GM21381 (cell line): ENCODE results near the gene PHF21B.

Source experiments
- ATAC-seq: cut with Tn5 transposase; IDR thresholded peaks from one replicate; pipeline ENCODE4 v1.9.1; 2021; ENCODE audit warnings: mild to moderate bottlenecking, moderate library complexity; ENCODE audit not compliant: unreplicated experiment

The PHF21B gene

GRCh38 chr22:45014654-45015053, 4.8 kb upstream of the PHF21B start:
- no peak for ATAC-seq

- no peak for ATAC-seq
These were observed 3.3 kb upstream of the PHF21B start for GRCh38 chr22:45013138-45013537.

DNA sequence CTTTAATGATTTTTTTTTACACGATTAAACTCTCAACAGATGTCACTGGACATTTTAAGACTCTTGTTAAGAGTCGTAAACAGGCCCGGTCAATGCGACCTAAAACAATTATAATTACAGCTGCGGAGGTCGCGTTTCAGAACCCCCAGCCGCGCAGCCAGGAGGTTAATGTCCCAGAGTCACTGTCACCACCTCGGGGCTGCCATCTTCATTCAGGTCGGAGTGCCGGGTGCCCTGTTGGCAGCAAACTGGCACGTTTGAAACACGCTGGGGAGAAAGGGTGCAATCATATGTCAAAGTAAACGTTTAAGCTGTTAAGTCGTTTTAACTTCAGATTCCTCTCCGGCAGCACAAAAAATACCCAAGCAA, 711 bp upstream of the PHF21B start:
- ATAC-seq, result no peak

GRCh38 chr22:45008751-45009605, 827 bp downstream of the PHF21B start:
- no peak for ATAC-seq

GRCh38 chr22:45008186-45008681, 1.6 kb downstream of the PHF21B start:
- ATAC-seq, result no peak

- ATAC-seq, result no peak
These were observed 2.2 kb downstream of the PHF21B start for GRCh38 chr22:45007391-45008185.

- no peak for ATAC-seq
These were observed 2.8 kb downstream of the PHF21B start for GRCh38 chr22:45006964-45007390.

GRCh38 chr22:45006111-45006963, 3.5 kb downstream of the PHF21B start:
- no peak for ATAC-seq

GRCh38 chr22:45001653-45002052, 8.2 kb downstream of the PHF21B start:
- ATAC-seq, result no peak

- no peak for ATAC-seq
These were observed 9.5 kb downstream of the PHF21B start for GRCh38 chr22:45000330-45000729.

DNA sequence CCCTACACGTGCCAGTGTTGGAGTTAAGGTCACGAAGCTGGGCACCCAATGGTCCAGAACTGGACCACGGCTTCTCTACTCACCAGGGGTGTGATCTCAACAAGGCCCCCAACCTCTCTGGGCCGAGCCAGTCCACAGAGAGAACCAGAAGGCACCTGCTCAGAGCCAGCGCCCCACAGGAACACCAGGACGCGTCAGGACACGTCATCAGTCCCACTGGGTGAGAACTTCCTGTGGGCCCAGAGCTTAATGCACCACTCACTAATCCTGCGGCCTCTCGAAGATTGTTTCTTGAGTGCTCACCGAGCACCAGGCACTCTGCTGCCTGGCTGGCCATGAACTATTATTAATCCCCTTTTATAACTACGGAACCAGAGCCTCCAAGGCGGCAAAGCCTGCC, 10.1 kb downstream of the PHF21B start:
- ATAC-seq, result no peak

DNA sequence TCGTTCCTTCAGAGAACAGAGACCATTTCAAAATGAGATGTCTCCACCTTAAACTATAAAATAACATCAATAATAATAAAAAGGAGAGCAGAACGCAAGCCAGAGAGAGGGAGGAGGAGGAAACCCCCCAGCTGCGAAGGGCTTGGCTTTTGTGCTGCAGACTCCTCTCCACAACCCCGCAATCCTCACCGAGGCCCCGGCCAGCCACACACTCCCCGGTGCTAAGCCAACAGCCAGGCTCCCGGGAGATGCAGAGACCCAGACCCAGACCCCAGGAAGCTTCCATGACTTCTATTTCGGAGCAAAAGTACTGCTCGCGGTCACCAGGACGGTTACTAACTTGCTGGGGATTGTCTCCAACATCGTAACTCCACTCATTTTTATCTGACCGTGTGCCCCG, 10.6 kb downstream of the PHF21B start:
- no peak for ATAC-seq

DNA sequence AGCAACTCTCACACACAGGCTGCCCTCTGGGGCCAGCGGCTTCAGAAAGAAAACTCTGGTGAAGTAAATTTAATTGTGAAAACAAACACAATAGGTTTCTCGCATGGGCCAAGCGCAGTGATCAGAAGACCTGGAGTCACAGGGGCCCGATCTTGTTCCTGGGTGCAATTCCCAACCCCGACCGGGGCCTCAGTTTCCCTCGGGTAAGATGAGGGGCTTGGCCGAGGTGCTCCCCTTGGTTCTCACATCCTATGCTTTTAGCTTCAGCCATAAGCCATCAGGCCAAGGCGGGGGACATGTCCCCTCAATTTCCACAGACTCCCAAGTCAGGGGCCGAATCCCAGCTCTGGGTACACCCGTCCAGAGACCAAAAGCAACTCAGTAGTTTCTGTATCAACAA, 11.5 kb downstream of the PHF21B start:
- no peak for ATAC-seq

DNA sequence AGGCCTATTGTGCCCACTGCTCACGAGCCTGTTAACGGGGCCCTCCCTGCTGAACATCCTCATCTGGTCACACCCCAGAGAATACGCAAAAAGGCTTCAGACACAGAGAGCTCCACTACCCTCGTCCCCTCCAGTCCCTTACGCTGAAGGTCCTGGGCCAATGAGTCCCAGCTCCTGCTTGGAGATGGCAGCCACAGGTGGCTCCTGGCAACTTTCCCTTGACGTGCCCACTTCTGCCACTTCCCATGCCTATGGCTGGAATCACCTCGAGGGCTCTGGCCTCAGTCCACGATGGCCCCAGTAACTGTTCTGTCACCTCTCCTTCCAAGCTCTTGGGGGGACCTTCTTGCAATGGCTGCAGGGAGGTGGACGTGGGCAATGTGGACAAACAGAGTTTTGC, 12.7 kb downstream of the PHF21B start:
- no peak for ATAC-seq

- ATAC-seq, result no peak
These were observed 13.2 kb downstream of the PHF21B start for GRCh38 chr22:44996648-44997047.

- ATAC-seq, result no peak
These were observed 13.7 kb downstream of the PHF21B start for GRCh38 chr22:44996120-44996519.

GRCh38 chr22:44995715-44996114, 14.1 kb downstream of the PHF21B start:
- no peak for ATAC-seq

GRCh38 chr22:44995105-44995514, 14.7 kb downstream of the PHF21B start:
- no peak for ATAC-seq

- ATAC-seq, result no peak
These were observed 15.3 kb downstream of the PHF21B start for GRCh38 chr22:44994399-44995104.

DNA sequence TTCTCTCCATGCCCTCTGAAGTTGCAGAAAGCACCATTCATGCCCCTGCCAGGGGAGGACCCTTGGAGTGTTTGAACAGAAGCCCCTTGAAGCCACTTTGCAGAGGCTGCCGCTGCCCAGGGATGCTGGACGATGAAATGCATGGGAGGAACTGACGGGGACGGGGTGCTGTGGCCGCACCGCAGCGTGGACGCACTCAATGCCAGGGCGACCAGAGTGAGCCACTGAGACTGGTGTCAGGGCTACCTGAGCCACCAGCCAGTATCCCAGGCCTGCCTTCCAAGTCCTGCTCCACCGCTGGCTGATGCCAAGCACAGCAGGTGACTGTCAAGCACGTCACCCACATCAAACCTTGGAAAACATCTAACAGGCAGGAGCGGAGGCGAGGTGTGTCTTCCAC, 17.6 kb downstream of the PHF21B start:
- no peak for ATAC-seq
